ENCODE measurements around the gene SLC6A7. TPM values are rescaled to one million over a fixed set of nuclear protein-coding genes. Genes with fewer than 3 reads are reported as not detected.

The SLC6A7 gene
- total RNA-seq, 1 donor from 2014 or later: not detected

GRCh38 chr5:150182774-150183173, 7.1 kb upstream of the SLC6A7 start:
- ATAC-seq (ENCODE audit: low read depth) (no peak), DNase-seq (no peak)
- H3K4me1 Mint-ChIP-seq: no peaks in the 10 kb centered on the region
- no peak overlapping the region for H3K4me3 Mint-ChIP-seq
- no peaks in the 10 kb centered on the region for H3K36me3 Mint-ChIP-seq (ENCODE audit: low read depth)
- TF ChIP-seq CTCF (IDR thresholded peaks at IDR 0.05): no peak
- H3K27ac Mint-ChIP-seq: no peak overlapping the region
- ChIA-PET CTCF (no interaction called here), POLR2A (no interaction called here)
- intact Hi-C loops (cut with micrococcal nuclease): no loop called here
- H3K9me3 Mint-ChIP-seq: no peaks in the 10 kb centered on the region
- peaks cover 4% of the 10 kb centered on the region for H3K27me3 Mint-ChIP-seq

DNA sequence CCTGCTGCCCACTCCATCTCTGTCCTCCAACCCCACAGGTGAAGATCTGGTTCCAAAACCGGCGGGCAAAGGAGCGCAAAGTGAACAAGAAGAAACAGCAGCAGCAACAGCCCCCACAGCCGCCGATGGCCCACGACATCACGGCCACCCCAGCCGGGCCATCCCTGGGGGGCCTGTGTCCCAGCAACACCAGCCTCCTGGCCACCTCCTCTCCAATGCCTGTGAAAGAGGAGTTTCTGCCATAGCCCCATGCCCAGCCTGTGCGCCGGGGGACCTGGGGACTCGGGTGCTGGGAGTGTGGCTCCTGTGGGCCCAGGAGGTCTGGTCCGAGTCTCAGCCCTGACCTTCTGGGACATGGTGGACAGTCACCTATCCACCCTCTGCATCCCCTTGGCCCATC, 6.4 kb upstream of the SLC6A7 start:
- Mint-ChIP-seq H3K27me3 (peaks cover 8% of the 10 kb centered on the region), H3K27ac (no peak overlapping the region), H3K4me3 (no peak overlapping the region), H3K36me3 (ENCODE audit: low read depth) (no peaks in the 10 kb centered on the region), H3K4me1 (no peaks in the 10 kb centered on the region), H3K9me3 (no peaks in the 10 kb centered on the region)
- intact Hi-C loops (cut with micrococcal nuclease): no loop called here
- no peak for TF ChIP-seq CTCF (IDR thresholded peaks at IDR 0.05)
- DNase-seq: no peak
- no peak for ATAC-seq (ENCODE audit: low read depth)
- POLR2A ChIA-PET: no interaction called here
- CTCF ChIA-PET: no interaction called here

GRCh38 chr5:150184006-150184405, 5.9 kb upstream of the SLC6A7 start:
- no peak for DNase-seq
- H3K4me3 Mint-ChIP-seq: no peak overlapping the region
- ChIA-PET CTCF (no interaction called here), POLR2A (no interaction called here)
- no peaks in the 10 kb centered on the region for H3K36me3 Mint-ChIP-seq (ENCODE audit: low read depth)
- no peaks in the 10 kb centered on the region for H3K9me3 Mint-ChIP-seq
- intact Hi-C loops (cut with micrococcal nuclease): no loop called here
- peaks cover 9% of the 10 kb centered on the region for H3K27me3 Mint-ChIP-seq
- no peak overlapping the region for H3K27ac Mint-ChIP-seq
- no peaks in the 10 kb centered on the region for H3K4me1 Mint-ChIP-seq
- TF ChIP-seq CTCF (IDR thresholded peaks at IDR 0.05): no peak
- ATAC-seq (ENCODE audit: low read depth): no peak

DNA sequence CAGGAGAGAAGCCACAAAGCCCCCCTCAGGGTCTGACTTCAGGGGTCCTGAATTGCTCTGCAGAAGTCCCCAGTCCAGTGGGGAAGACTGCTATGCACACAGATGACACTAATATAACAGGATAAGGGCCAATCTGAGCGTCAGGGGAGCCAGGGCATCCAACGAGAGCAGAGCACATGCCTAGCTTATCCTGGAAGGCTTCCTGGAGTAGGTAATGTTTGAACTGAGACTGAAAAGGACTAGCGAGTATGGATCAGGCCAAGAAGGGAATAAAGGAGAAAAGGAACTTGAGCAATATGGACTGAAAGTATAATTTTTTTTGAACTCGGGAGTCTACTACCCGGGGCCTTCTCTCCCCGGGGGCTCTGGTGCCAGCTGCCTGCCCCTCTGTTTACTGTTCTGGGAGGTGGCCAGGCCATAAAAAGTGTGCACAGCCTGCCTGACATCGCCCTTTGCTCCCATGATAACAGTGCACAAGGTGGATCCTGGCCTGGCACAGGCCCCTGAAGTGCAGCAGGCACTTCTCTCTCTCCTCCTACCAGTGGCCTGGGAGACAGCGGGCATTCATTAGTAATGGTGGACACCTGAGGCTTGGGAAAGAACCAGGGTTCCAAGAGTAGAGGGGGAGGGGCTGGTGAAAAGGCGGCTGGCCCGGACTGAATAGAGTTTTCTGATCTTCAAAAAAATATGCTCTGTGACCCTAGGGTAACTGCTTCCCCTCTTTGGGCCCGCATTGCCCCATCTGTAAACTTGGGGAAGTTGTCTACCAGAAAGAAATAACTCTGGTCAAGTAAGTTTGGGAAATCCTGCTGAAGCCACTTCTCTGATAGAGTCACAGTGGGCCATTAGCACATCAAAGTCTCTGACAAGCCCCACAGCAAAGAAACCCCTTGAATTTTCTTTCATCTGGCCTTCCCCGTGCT, 4.6 kb upstream of the SLC6A7 start:
- no peak for TF ChIP-seq CTCF (IDR thresholded peaks at IDR 0.05)
- Mint-ChIP-seq H3K4me1 (no peaks in the 10 kb centered on the region), H3K9me3 (no peaks in the 10 kb centered on the region), H3K27ac (no peak overlapping the region), H3K36me3 (ENCODE audit: low read depth) (no peaks in the 10 kb centered on the region), H3K27me3 (peaks cover 13% of the 10 kb centered on the region), H3K4me3 (no peak overlapping the region)
- CTCF ChIA-PET: no interaction called here
- ATAC-seq (ENCODE audit: low read depth) (no peak), DNase-seq (no peak)
- intact Hi-C loops (cut with micrococcal nuclease): no loop called here
- POLR2A ChIA-PET: no interaction called here

GRCh38 chr5:150186137-150186536, 3.7 kb upstream of the SLC6A7 start:
- Mint-ChIP-seq H3K9me3 (no peaks in the 10 kb centered on the region), H3K27me3 (peaks cover 19% of the 10 kb centered on the region), H3K27ac (no peak overlapping the region), H3K36me3 (ENCODE audit: low read depth) (no peaks in the 10 kb centered on the region), H3K4me1 (no peaks in the 10 kb centered on the region), H3K4me3 (no peak overlapping the region)
- intact Hi-C loops (cut with micrococcal nuclease): no loop called here
- ChIA-PET CTCF (no interaction called here), POLR2A (no interaction called here)
- TF ChIP-seq CTCF (IDR thresholded peaks at IDR 0.05): no peak
- ATAC-seq (ENCODE audit: low read depth) (no peak), DNase-seq (no peak)
